ENCODE measurements around the gene SETDB2. TPM values are rescaled to one million over a fixed set of nuclear protein-coding genes. Genes with fewer than 3 reads are reported as not detected.

Gene SETDB2
- total RNA-seq, 1 donor from 2014 or later, result 4.4 TPM

DNA sequence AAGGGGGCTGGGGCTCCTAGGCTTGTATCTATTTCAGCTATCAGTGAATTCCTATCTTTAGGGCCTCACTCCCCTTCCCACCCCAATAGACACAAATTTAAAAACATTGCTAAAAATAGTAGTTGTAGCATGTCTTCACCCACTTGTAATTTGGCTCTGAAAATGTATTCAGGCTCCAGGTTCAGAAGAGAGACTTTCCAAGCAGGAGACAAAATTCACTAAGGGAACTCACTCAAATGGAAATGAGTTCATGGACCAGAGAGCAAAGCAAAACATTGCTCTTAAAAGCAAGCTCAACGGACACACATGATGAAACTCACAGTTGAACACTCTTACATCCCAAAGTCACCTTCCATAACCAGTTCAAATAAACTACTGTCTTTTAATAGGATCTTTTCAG, 88.5 kb downstream of the SETDB2 start:
- DNase-seq (ENCODE audit: low read depth in 2 of 2), result no peak

DNA sequence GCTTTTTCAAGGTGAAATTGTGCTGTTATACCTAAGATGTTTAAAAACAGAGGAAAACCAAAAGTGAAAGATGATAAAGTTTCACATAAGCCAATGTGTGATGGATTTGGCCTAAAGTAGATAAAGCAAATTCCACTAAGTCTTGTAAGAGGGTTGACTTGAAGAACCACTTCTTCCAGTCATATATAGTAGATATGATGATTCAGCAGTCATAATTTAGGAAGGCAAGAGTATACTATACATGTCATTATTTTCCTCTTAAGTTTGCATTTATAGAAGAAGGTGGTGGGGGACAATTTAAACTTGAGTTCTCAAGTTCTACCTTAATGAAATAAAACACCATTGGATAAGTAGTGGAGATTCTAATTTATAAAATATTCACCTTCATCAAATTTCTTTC, 88.9 kb downstream of the SETDB2 start:
- no peak for DNase-seq (ENCODE audit: low read depth in 2 of 2)

GRCh38 chr13:49533591-49534269, 89.7 kb downstream of the SETDB2 start:
- DNase-seq (ENCODE audit: low read depth in 2 of 2), result no peak

- no peak for DNase-seq (ENCODE audit: low read depth in 2 of 2)
Measured at GRCh38 chr13:49536144-49536873, 92.2 kb downstream of the SETDB2 start.

DNA sequence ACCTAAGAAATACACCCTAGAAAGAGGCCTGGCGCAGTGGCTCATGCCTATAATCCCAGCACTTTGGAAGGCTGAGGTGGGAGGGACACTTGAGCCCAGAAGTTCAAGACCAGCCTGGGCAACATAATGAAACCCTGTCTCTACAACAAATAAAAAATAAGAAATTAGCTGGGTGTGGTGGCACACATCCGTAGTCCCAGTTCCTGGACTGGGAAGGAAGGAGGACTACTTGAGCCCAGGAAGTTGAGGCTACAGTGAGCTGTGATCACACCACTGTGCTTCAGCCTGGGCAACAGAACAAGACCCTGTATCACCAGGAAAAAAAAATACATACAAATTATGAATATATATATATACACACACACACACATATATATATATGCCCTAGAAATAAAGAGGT, 94.3 kb downstream of the SETDB2 start:
- no peak for DNase-seq (ENCODE audit: low read depth in 2 of 2)

GRCh38 chr13:49539313-49539712, 95.2 kb downstream of the SETDB2 start:
- DNase-seq (ENCODE audit: low read depth in 2 of 2), result peak in 1 of 2 donors; percentile 61

DNA sequence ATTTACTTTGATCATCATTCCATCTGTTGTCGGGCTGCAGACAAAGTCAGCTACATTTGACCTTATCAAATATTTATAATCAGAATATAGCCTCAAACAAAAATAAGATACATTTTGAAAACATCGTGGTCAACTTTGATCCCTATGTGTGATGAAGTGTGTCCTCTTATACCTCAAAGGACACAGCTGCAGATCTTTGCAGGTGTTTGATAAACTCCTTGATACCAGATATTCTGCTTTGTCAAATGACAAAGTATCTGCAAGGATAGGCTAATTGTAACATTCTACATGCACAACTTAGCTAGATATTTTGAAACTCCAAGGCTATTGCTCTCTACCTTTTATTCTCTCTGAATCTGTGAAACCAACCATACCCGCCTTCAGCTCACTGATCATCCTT, 95.7 kb downstream of the SETDB2 start:
- no peak for DNase-seq (ENCODE audit: low read depth in 2 of 2)

DNA sequence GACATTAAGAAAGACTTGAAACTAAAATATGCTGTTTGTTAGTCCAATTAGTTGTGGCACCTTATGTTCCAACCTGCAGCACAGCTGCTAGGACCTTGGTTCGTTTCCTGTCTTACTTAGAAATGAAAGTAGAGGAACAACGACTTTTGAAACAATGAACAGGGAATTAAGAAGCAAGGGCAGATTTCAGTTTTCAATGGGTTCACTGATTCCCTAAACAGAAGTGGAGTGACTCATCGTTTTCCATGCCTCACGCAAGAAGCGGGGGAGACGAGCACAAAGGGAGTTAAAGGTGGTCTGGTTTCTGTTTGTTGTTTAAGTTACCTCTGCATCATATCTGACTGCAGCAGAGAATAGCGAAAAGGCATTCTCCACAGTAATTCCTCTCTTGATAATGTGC, 96.5 kb downstream of the SETDB2 start:
- peak; percentile 29 to 76 for DNase-seq (ENCODE audit: low read depth in 2 of 2)

GRCh38 chr13:49543656-49544055, 99.6 kb downstream of the SETDB2 start:
- DNase-seq (ENCODE audit: low read depth in 2 of 2), result no peak

Other genes with a start within 250 kb of the SETDB2 start
- gene MLNR, start 223.9 kb upstream of the SETDB2 start, total RNA-seq, result not detected in 2 replicates
- gene CDADC1, start 196.3 kb upstream of the SETDB2 start, total RNA-seq, result 1.5 and 1.7 TPM in 2 replicates
- 5.3 and 7.8 TPM in 2 replicates for gene CAB39L, start 210 bp upstream of the SETDB2 start, total RNA-seq
- gene PHF11, start 51.7 kb downstream of the SETDB2 start, total RNA-seq, result 8.7 and 10.2 TPM in 2 replicates
- 18.6 and 30.1 TPM in 2 replicates for gene RCBTB1, start 141.3 kb downstream of the SETDB2 start, total RNA-seq
- 0.26 and 0.38 TPM in 2 replicates for gene ARL11, start 184.2 kb downstream of the SETDB2 start, total RNA-seq
- 95.5 and 102 TPM in 2 replicates for gene EBPL, start 247.2 kb downstream of the SETDB2 start, total RNA-seq